GM23338 (cell line): ENCODE results near the gene ZIC5.
A peak's percentile ranks its signal among the peaks of the same experiment; 100 is the strongest.

ENCODE experiments used
- CREB1 ChIP-seq: fragments of 250-450 bp; sonication (Bioruptor Pico); IDR thresholded peaks from 2 replicates; pipeline ENCODE4 v1.5.0; 2020; ENCODE audit warnings: low read depth, mild to moderate bottlenecking, moderate library complexity
- EZH2 ChIP-seq: fragments of 200-600 bp; sonication (generic); IDR thresholded peaks from one replicate; pipeline ENCODE4 v1.8.0; 2017; ENCODE audit warnings: antibody characterized with exemption, mild to moderate bottlenecking, low read depth; ENCODE audit not compliant: unreplicated experiment
- EZH2phosphoT487 ChIP-seq: fragments of 200-600 bp; sonication (generic); IDR thresholded peaks from one replicate; pipeline ENCODE4 v1.8.1; 2018; ENCODE audit warnings: antibody characterized with exemption; ENCODE audit not compliant: unreplicated experiment
- JUNB ChIP-seq: IDR thresholded peaks from one replicate; pipeline ENCODE4 v1.6.1; 2016; ENCODE audit warnings: antibody characterized with exemption; ENCODE audit not compliant: unreplicated experiment
- NANOG ChIP-seq: IDR thresholded peaks from 2 replicates; pipeline ENCODE4 v1.6.1; 2016; ENCODE audit warnings: antibody characterized with exemption, borderline replicate concordance
- POLR2AphosphoS5 ChIP-seq: IDR thresholded peaks from 2 replicates; pipeline ENCODE4 v1.6.1; 2016; ENCODE audit warnings: antibody characterized with exemption, low read depth
- STAT1 ChIP-seq: IDR thresholded peaks from one replicate; pipeline ENCODE4 v1.6.1; 2016; ENCODE audit warnings: antibody characterized with exemption; ENCODE audit not compliant: unreplicated experiment
- ZNF114 ChIP-seq: fragments of 250-450 bp; sonication (Bioruptor Pico); IDR thresholded peaks from 2 replicates; pipeline ENCODE4 v1.5.0; 2020; ENCODE audit warnings: mild to moderate bottlenecking, moderate library complexity
- ZNF331 ChIP-seq: fragments of 250-450 bp; sonication (Bioruptor Pico); IDR thresholded peaks from 2 replicates; pipeline ENCODE4 v1.5.0; 2020; ENCODE audit warnings: low read depth, mild to moderate bottlenecking, moderate library complexity
- TF ChIP-seq, protein P1 (sequence below), 2 experiments: fragments of 200-600 bp in 1 of 2; sonication (generic) in 1 of 2; conservative IDR thresholded peaks; 2 replicates each; pipeline versions ENCODE4 v1.5.1 to v1.6.1; 2016 to 2017; ENCODE audit warnings: antibody characterized with exemption in 2 of 2, low read depth in 2 of 2, mild to moderate bottlenecking in 2 of 2, moderate library complexity in 1 of 2
- TF ChIP-seq, protein P2 (sequence below): IDR thresholded peaks from one replicate; pipeline ENCODE4 v1.6.1; 2018; ENCODE audit warnings: antibody characterized with exemption; ENCODE audit not compliant: unreplicated experiment
- TF ChIP-seq, protein P3 (sequence below): IDR thresholded peaks from 2 replicates; pipeline ENCODE4 v1.6.1; 2016; ENCODE audit warnings: antibody characterized with exemption
- TF ChIP-seq, protein P4 (sequence below): fragments of 250-450 bp; sonication (Bioruptor Pico); IDR thresholded peaks from 2 replicates; pipeline ENCODE4 v1.5.0; 2020; ENCODE audit warnings: mild to moderate bottlenecking, moderate library complexity

- TF ChIP-seq, protein P1, sequence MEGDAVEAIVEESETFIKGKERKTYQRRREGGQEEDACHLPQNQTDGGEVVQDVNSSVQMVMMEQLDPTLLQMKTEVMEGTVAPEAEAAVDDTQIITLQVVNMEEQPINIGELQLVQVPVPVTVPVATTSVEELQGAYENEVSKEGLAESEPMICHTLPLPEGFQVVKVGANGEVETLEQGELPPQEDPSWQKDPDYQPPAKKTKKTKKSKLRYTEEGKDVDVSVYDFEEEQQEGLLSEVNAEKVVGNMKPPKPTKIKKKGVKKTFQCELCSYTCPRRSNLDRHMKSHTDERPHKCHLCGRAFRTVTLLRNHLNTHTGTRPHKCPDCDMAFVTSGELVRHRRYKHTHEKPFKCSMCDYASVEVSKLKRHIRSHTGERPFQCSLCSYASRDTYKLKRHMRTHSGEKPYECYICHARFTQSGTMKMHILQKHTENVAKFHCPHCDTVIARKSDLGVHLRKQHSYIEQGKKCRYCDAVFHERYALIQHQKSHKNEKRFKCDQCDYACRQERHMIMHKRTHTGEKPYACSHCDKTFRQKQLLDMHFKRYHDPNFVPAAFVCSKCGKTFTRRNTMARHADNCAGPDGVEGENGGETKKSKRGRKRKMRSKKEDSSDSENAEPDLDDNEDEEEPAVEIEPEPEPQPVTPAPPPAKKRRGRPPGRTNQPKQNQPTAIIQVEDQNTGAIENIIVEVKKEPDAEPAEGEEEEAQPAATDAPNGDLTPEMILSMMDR (conservative IDR thresholded peaks at IDR 0.05; ENCODE audit: low read depth in 2 of 2): no peak
- peak; percentile 75 for TF ChIP-seq POLR2AphosphoS5
- no peak for TF ChIP-seq CREB1
- no peak for TF ChIP-seq EZH2
- TF ChIP-seq, protein P2, sequence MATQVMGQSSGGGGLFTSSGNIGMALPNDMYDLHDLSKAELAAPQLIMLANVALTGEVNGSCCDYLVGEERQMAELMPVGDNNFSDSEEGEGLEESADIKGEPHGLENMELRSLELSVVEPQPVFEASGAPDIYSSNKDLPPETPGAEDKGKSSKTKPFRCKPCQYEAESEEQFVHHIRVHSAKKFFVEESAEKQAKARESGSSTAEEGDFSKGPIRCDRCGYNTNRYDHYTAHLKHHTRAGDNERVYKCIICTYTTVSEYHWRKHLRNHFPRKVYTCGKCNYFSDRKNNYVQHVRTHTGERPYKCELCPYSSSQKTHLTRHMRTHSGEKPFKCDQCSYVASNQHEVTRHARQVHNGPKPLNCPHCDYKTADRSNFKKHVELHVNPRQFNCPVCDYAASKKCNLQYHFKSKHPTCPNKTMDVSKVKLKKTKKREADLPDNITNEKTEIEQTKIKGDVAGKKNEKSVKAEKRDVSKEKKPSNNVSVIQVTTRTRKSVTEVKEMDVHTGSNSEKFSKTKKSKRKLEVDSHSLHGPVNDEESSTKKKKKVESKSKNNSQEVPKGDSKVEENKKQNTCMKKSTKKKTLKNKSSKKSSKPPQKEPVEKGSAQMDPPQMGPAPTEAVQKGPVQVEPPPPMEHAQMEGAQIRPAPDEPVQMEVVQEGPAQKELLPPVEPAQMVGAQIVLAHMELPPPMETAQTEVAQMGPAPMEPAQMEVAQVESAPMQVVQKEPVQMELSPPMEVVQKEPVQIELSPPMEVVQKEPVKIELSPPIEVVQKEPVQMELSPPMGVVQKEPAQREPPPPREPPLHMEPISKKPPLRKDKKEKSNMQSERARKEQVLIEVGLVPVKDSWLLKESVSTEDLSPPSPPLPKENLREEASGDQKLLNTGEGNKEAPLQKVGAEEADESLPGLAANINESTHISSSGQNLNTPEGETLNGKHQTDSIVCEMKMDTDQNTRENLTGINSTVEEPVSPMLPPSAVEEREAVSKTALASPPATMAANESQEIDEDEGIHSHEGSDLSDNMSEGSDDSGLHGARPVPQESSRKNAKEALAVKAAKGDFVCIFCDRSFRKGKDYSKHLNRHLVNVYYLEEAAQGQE: no peak
- no peak for TF ChIP-seq JUNB
- no peak for TF ChIP-seq EZH2phosphoT487
- TF ChIP-seq, protein P3, sequence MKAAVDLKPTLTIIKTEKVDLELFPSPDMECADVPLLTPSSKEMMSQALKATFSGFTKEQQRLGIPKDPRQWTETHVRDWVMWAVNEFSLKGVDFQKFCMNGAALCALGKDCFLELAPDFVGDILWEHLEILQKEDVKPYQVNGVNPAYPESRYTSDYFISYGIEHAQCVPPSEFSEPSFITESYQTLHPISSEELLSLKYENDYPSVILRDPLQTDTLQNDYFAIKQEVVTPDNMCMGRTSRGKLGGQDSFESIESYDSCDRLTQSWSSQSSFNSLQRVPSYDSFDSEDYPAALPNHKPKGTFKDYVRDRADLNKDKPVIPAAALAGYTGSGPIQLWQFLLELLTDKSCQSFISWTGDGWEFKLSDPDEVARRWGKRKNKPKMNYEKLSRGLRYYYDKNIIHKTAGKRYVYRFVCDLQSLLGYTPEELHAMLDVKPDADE: 0 out of 2 replicates have a peak, but pooled peaks have one; percentile 30
- no peak for TF ChIP-seq STAT1
- TF ChIP-seq, protein P4, sequence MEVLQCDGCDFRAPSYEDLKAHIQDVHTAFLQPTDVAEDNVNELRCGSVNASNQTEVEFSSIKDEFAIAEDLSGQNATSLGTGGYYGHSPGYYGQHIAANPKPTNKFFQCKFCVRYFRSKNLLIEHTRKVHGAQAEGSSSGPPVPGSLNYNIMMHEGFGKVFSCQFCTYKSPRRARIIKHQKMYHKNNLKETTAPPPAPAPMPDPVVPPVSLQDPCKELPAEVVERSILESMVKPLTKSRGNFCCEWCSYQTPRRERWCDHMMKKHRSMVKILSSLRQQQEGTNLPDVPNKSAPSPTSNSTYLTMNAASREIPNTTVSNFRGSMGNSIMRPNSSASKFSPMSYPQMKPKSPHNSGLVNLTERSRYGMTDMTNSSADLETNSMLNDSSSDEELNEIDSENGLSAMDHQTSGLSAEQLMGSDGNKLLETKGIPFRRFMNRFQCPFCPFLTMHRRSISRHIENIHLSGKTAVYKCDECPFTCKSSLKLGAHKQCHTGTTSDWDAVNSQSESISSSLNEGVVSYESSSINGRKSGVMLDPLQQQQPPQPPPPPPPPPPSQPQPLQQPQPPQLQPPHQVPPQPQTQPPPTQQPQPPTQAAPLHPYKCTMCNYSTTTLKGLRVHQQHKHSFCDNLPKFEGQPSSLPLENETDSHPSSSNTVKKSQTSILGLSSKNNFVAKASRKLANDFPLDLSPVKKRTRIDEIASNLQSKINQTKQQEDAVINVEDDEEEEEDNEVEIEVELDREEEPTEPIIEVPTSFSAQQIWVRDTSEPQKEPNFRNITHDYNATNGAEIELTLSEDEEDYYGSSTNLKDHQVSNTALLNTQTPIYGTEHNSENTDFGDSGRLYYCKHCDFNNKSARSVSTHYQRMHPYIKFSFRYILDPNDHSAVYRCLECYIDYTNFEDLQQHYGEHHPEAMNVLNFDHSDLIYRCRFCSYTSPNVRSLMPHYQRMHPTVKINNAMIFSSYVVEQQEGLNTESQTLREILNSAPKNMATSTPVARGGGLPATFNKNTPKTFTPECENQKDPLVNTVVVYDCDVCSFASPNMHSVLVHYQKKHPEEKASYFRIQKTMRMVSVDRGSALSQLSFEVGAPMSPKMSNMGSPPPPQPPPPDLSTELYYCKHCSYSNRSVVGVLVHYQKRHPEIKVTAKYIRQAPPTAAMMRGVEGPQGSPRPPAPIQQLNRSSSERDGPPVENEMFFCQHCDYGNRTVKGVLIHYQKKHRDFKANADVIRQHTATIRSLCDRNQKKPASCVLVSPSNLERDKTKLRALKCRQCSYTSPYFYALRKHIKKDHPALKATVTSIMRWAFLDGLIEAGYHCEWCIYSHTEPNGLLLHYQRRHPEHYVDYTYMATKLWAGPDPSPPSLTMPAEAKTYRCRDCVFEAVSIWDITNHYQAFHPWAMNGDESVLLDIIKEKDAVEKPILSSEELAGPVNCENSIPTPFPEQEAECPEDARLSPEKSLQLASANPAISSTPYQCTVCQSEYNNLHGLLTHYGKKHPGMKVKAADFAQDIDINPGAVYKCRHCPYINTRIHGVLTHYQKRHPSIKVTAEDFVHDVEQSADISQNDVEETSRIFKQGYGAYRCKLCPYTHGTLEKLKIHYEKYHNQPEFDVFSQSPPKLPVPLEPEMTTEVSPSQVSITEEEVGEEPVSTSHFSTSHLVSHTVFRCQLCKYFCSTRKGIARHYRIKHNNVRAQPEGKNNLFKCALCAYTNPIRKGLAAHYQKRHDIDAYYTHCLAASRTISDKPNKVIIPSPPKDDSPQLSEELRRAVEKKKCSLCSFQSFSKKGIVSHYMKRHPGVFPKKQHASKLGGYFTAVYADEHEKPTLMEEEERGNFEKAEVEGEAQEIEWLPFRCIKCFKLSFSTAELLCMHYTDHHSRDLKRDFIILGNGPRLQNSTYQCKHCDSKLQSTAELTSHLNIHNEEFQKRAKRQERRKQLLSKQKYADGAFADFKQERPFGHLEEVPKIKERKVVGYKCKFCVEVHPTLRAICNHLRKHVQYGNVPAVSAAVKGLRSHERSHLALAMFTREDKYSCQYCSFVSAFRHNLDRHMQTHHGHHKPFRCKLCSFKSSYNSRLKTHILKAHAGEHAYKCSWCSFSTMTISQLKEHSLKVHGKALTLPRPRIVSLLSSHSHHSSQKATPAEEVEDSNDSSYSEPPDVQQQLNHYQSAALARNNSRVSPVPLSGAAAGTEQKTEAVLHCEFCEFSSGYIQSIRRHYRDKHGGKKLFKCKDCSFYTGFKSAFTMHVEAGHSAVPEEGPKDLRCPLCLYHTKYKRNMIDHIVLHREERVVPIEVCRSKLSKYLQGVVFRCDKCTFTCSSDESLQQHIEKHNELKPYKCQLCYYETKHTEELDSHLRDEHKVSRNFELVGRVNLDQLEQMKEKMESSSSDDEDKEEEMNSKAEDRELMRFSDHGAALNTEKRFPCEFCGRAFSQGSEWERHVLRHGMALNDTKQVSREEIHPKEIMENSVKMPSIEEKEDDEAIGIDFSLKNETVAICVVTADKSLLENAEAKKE (CRISPR knock-in tag): no peak
- no peak for TF ChIP-seq NANOG
- no peak for TF ChIP-seq ZNF331 (CRISPR knock-in tag)
- no peak for TF ChIP-seq ZNF114 (CRISPR knock-in tag)
Observed at GRCh38 chr13:99971576-99972189, at the start of gene ZIC5.
